ENCODE data around the gene TNS3.

TNS3 gene

DNA sequence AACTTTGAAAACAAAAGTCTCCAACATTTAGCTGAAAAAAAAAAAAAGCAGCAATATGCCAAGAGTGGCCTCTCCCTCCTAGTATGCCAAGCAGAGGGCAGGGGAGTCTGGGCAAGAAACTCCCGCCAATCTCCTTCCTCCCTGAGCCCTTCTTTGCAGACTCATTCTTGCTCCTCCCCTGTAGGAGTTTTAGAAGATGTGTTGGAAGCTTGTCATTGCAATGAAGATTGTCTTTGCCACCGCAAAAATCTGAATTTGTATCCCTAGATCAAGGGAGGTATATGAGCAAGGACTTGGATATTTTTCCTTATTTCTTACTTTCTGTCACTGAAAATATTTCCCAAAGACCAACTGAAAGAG lies 2.6 kb upstream of the TNS3 start:
- Histone ChIP-seq H3K79me2 (ENCODE audit: insufficient read depth, low read depth) (no peaks in the 10 kb centered on the region), H3K27ac (no peak overlapping the region)
- TF ChIP-seq, protein P1, sequence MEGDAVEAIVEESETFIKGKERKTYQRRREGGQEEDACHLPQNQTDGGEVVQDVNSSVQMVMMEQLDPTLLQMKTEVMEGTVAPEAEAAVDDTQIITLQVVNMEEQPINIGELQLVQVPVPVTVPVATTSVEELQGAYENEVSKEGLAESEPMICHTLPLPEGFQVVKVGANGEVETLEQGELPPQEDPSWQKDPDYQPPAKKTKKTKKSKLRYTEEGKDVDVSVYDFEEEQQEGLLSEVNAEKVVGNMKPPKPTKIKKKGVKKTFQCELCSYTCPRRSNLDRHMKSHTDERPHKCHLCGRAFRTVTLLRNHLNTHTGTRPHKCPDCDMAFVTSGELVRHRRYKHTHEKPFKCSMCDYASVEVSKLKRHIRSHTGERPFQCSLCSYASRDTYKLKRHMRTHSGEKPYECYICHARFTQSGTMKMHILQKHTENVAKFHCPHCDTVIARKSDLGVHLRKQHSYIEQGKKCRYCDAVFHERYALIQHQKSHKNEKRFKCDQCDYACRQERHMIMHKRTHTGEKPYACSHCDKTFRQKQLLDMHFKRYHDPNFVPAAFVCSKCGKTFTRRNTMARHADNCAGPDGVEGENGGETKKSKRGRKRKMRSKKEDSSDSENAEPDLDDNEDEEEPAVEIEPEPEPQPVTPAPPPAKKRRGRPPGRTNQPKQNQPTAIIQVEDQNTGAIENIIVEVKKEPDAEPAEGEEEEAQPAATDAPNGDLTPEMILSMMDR (conservative IDR thresholded peaks at IDR 0.05; ENCODE audit: low read depth, low read length), result no peak

DNA sequence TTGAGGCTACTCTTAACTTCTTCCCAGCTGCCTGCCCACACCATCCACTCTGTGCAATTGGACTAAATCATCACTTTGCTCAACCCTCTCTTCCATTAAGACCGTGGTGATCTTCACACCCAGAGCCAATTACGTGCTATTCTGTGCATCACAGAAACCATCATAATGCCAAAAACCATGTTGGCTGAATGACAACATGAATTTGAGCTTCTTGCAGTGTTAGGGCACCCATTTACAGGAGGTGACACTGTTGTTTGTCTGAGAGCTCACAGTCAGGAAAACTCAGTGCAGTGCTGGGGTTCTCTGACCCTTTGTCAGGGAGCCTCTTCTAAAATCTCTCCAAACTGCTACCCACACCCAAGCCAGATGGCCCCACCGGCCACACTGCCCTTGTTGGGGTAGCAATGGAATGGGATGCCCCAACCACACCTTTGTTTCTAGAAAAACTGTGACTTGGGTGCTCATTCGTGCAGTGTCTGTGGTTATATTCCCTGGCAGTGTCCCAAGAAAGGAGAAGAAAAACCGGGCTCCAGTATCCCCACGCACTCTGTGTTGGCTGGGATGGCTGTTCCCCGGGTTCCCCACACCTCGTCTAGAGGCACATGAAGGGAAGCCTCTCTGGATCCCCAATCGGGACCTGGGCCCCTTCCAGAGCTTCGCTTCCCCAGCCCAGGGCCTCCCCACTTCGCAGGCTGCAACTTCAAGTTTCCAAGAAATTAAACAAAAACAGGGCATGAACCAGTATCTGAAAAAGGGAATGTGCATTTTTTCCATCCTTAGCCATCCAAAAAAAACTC lies 2.0 kb upstream of the TNS3 start:
- Histone ChIP-seq H3K4me3 (IDR thresholded peaks at IDR 0.05; ENCODE audit: insufficient read depth, low read depth, low read length) (no peak overlapping the region), H4K20me1 (ENCODE audit: insufficient read depth) (no peaks in the 10 kb centered on the region), H3K9ac (no peak overlapping the region), H3K36me3 (ENCODE audit: insufficient read depth) (no peaks in the 10 kb centered on the region), H2AFZ (ENCODE audit: low read depth) (no peak overlapping the region), H3K4me2 (no peak overlapping the region), H3K4me1 (ENCODE audit: low read depth, poor library complexity, severe bottlenecking) (no peaks in the 10 kb centered on the region), H3K79me2 (ENCODE audit: insufficient read depth, low read depth) (no peaks in the 10 kb centered on the region), H3K27ac (no peak overlapping the region), H3K27me3 (ENCODE audit: insufficient read depth, low read depth) (no peaks in the 10 kb centered on the region; the same call in 1 of the 2 replicates)
- TF ChIP-seq, protein P1 (conservative IDR thresholded peaks at IDR 0.05; ENCODE audit: low read depth, low read length), result no peak

More for the DNA sequence above, 2.6 kb upstream of the TNS3 start:
- H2AFZ ChIP-seq (ENCODE audit: low read depth), result no peak overlapping the region
- no peak overlapping the region for H3K9ac ChIP-seq
- no peaks in the 10 kb centered on the region for H4K20me1 ChIP-seq (ENCODE audit: insufficient read depth)
- no peak overlapping the region for H3K4me3 ChIP-seq (IDR thresholded peaks at IDR 0.05; ENCODE audit: insufficient read depth, low read depth, low read length)
- H3K27me3 ChIP-seq (ENCODE audit: insufficient read depth, low read depth), result no peaks in the 10 kb centered on the region; the same call in 1 of the 2 replicates
- no peaks in the 10 kb centered on the region for H3K4me1 ChIP-seq (ENCODE audit: low read depth, poor library complexity, severe bottlenecking)
- H3K4me2 ChIP-seq, result no peak overlapping the region
- H3K36me3 ChIP-seq (ENCODE audit: insufficient read depth), result no peaks in the 10 kb centered on the region

DNA sequence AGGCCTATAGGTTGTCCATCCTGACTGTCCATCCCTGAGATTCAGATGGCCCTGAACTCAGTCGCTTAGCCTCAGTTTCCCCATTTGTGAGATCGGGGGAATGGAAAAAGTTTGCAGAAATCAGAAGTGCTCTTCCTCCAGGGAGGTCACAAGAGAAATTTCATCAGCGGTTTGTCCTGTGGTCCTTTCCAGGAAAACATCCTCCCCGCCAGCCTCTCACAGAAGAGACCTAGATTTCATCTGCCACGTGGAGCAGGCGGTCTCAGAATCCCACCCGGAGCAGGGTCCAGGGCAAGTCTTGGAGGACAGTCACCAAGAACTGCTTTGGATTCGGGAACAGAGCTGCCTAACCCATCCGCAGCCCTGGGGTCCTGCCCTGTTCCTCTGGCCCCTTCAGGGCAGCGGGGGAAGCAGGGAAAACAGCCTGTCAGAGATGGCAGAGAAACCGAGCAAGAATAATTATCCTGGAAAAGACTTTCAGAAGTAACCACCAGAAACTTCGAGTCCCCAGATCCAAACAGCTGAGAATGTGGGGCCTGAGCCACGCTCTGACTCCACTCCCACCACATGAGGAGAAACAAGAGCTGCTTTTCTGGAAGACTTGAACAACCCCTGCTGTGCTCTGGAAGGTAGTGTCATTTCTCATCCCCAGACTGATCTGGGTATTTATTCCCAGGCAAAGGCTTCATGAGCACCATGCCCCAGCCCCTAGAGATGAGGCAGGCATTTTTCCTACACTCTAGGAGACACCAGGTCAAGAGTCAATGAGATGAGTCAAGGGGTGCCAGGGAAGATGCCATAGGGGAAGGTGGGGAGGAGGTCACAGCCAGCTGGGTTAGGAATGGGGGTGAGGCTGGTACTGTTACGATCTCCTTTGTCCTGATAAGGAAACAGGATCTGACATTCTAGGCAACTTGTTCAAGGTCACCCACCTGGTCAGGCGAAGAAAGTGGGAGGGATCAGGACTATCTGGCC lies 1.1 kb upstream of the TNS3 start:
- H2AFZ ChIP-seq (ENCODE audit: low read depth), result no peak overlapping the region
- H3K9ac ChIP-seq, result no peak overlapping the region
- H3K4me2 ChIP-seq, result no peak overlapping the region
- no peak overlapping the region for H3K27ac ChIP-seq
- H3K36me3 ChIP-seq (ENCODE audit: insufficient read depth), result no peaks in the 10 kb centered on the region
- TF ChIP-seq, protein P1 (conservative IDR thresholded peaks at IDR 0.05; ENCODE audit: low read depth, low read length), result no peak
- H4K20me1 ChIP-seq (ENCODE audit: insufficient read depth), result no peaks in the 10 kb centered on the region
- H3K4me3 ChIP-seq (IDR thresholded peaks at IDR 0.05; ENCODE audit: insufficient read depth, low read depth, low read length), result no peak overlapping the region
- no peaks in the 10 kb centered on the region for H3K79me2 ChIP-seq (ENCODE audit: insufficient read depth, low read depth)
- no peaks in the 10 kb centered on the region; the same call in 1 of the 2 replicates for H3K27me3 ChIP-seq (ENCODE audit: insufficient read depth, low read depth)
- H3K4me1 ChIP-seq (ENCODE audit: low read depth, poor library complexity, severe bottlenecking), result no peaks in the 10 kb centered on the region

DNA sequence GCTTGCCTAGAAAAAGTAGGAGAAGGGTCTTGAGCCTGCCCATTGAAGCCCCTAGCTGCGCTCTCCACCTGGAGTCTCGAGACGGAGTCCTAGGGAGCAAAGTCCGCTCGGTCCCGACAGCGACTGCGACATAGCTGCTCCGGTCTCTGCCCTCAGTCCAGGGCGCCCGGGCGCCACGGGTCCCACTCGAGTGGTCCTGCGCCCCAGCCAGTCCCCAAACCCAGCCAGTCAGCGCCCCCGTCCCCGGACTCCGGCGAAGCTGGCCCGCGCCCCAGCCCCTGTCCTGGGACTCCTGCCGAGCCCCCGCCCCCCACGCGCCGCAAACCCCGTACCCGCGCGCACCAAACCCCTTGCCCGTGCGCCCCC lies 490 bp downstream of the TNS3 start:
- Histone ChIP-seq H4K20me1 (ENCODE audit: insufficient read depth) (no peaks in the 10 kb centered on the region), H3K4me3 (IDR thresholded peaks at IDR 0.05; ENCODE audit: insufficient read depth, low read depth, low read length) (no peak overlapping the region), H3K79me2 (ENCODE audit: insufficient read depth, low read depth) (no peaks in the 10 kb centered on the region), H3K4me1 (ENCODE audit: low read depth, poor library complexity, severe bottlenecking) (no peaks in the 10 kb centered on the region), H3K36me3 (ENCODE audit: insufficient read depth) (no peaks in the 10 kb centered on the region), H3K27ac (no peak overlapping the region), H2AFZ (ENCODE audit: low read depth) (peak overlapping the region; percentile 98), H3K4me2 (peak overlapping the region; percentile 66), H3K27me3 (ENCODE audit: insufficient read depth, low read depth) (no peaks in the 10 kb centered on the region; the same call in 1 of the 2 replicates), H3K9ac (peak overlapping the region; percentile 79; the same call in 1 of the 2 replicates)
- TF ChIP-seq, protein P1 (conservative IDR thresholded peaks at IDR 0.05; ENCODE audit: low read depth, low read length), result no peak

Measured in KMS-11 (cell line).